ENCODE data around the gene MSX1. TPM values are rescaled to one million over a fixed set of nuclear protein-coding genes. Genes with fewer than 3 reads are reported as not detected.

Gene MSX1
- 59.9 TPM for total RNA-seq (2021; ENCODE audit: unreplicated experiment)
- polyA plus RNA-seq (2012): 36.3 and 38.1 TPM in 2 replicates
- Bru-seq, nascent RNA: percentile 79 among the genes with signal in this experiment
- percentile 71 among the genes with signal in this experiment for BruChase-seq, experiment 1, labeled RNA remaining after a 6-hour chase
- percentile 90 among the genes with signal in this experiment for BruChase-seq, experiment 2, labeled RNA remaining after a 2-hour chase
- long read RNA-seq, transcript MSX1-201 (2 exons, 1,939 nt): major isoform, 53 of 160 reads
- long read RNA-seq, partial matches to known transcripts: 0 of 160 reads
- long read RNA-seq, other reads (novel, unspliced or antisense): 106 of 160 reads

- Histone ChIP-seq H3K9ac (ENCODE audit: low read length) (peak within 1 kb of the TSS; percentile 88), H3K79me2 (ENCODE audit: insufficient read depth, low read length) (peaks cover 30% of the 10 kb centered on the region), H3K9me3 (ENCODE audit: control insufficient read depth in 1 of 2, insufficient read depth in 1 of 2, low read depth in 1 of 2, low read length in 2 of 2) (no peaks in the 10 kb centered on the region), H3K9me2 (ENCODE audit: insufficient read depth) (no peaks in the 10 kb centered on the region), H3K4me1 (ENCODE audit: control insufficient read depth in 1 of 2, insufficient read depth in 2 of 2, low read length in 2 of 2) (peaks cover 22 to 44% of the 10 kb centered on the region in 2 experiments), H3K4me3 (replicated peaks in 1 of 2; ENCODE audit: low read depth in 1 of 2, low read length in 2 of 2) (peak within 1 kb of the TSS; percentile 58 to 67), H2AFZ (ENCODE audit: low read depth, low read length, poor library complexity, severe bottlenecking) (no peak within 1 kb of the TSS), H3K4me2 (ENCODE audit: low read length) (peak within 1 kb of the TSS; percentile 76), H3K27me3 (ENCODE audit: insufficient read depth, low read length) (no peaks in the 10 kb centered on the region), H4K20me1 (ENCODE audit: insufficient read depth) (peaks cover 3% of the 10 kb centered on the region; the same call in 1 of the 2 replicates), H3K36me3 (ENCODE audit: control insufficient read depth in 1 of 2, insufficient read depth in 2 of 2, low read length in 2 of 2) (peaks cover 17 to 26% of the 10 kb centered on the region in 2 experiments; a peak in 3 of 4 replicates), H3K27ac (ENCODE audit: low read depth, low read length) (peak within 1 kb of the TSS; percentile 94)
- TF ChIP-seq YY1 (IDR thresholded peaks at IDR 0.05; ENCODE audit: extremely low read depth, insufficient replicate concordance, low read depth, low read length) (peak; percentile 6), TCF7L2 (IDR thresholded peaks at IDR 0.05; ENCODE audit: borderline replicate concordance, extremely low read depth, insufficient read depth, insufficient read length) (no peak), SP1 (IDR thresholded peaks at IDR 0.05; ENCODE audit: low read depth) (peak; percentile 64), CTCF (IDR thresholded peaks at IDR 0.05 in 2 of 3, conservative IDR thresholded peaks at IDR 0.05 in 1 of 3; ENCODE audit: borderline replicate concordance in 1 of 3, insufficient read depth in 1 of 3, low read depth in 2 of 3, low read length in 2 of 3) (no peak), ATF3 (IDR thresholded peaks at IDR 0.05) (no peak), EGR1 (IDR thresholded peaks at IDR 0.05; ENCODE audit: low read depth) (0 out of 2 replicates have a peak, but pooled peaks have one; percentile 17), MAX (IDR thresholded peaks at IDR 0.05) (peak; percentile 25; the same call in 1 of the 2 replicates), ZBTB33 (IDR thresholded peaks at IDR 0.05; ENCODE audit: extremely low read depth, insufficient replicate concordance, low read length) (no peak), POLR2AphosphoS5 (IDR thresholded peaks at IDR 0.05; ENCODE audit: low read depth, low read length) (peak; percentile 99), CEBPB (IDR thresholded peaks at IDR 0.05; ENCODE audit: low read depth) (no peak), POLR2A (IDR thresholded peaks at IDR 0.05; ENCODE audit: borderline replicate concordance, extremely low read depth, insufficient read depth, insufficient read length) (peak; percentile 98), SRF (IDR thresholded peaks at IDR 0.05; ENCODE audit: low read depth) (0 out of 2 replicates have a peak, but pooled peaks have one; percentile 68), SIN3A (IDR thresholded peaks at IDR 0.05; ENCODE audit: low read depth) (peak; percentile 66; the same call in 1 of the 2 replicates), ELF1 (IDR thresholded peaks at IDR 0.05; ENCODE audit: borderline replicate concordance, low read depth) (no peak)
- peak; percentile 60 for DNase-seq (ENCODE audit: low read depth, low spot score)
- RAD21 ChIA-PET (ENCODE audit: low non-redundant PET in 1 of 2, low total read pairs in 2 of 2, uncharacterized antibody in 2 of 2, unreplicated experiment in 2 of 2): no interaction called here
- ATAC-seq: peak; percentile 87
- CTCF ChIA-PET: no interaction called here
- POLR2A ChIA-PET: interaction anchor here (0.6 to 2.4 kb wide), 3 partner anchors 20 to 98 kb away, joined by 3 to 9 read pairs (median 3); no protein-coding TSS in a partner anchor
- intact Hi-C loops (cut with micrococcal nuclease): loop anchor here (5.0 kb wide), 3 partner anchors 97 to 317 kb away; partner anchors contain the start of gene STX18
- BruUV-seq (replicated peaks): no TSS peak
These were observed at the start of gene MSX1 for GRCh38 chr4:4859325-4859798. Gene MSX1 (plus strand): TSS chr4:4859665. CDS start chr4:4859900, 235 bp downstream.

Data from HCT116 (cell line).